K562 treated with DMSO at 1 percent for 24 hours (cell line): ENCODE results near the gene PCDHGB6. TPM values are rescaled to one million over a fixed set of nuclear protein-coding genes. Genes with fewer than 3 reads are reported as not detected.

Experiments used
- total RNA-seq: library from RNA; unstranded; fragments of 300-600 nt; gene quantifications from 2 replicates; pipeline ENCODE4 v1.2.3, GENCODE V29; 2022; ENCODE audit warnings: low read depth; ENCODE audit not compliant: insufficient read depth

Gene PCDHGB6
- total RNA-seq: 0.16 and 0.27 TPM in 2 replicates

GRCh38 chr5:141407790-141408505, at the start of gene PCDHGB6:
Gene PCDHGB6, plus strand, starts transcription at chr5:141408021. Its CDS starts 182 bp downstream, at chr5:141408203.

GRCh38 chr5:141359790-141360426, 47.9 kb upstream of the PCDHGB6 start, which contains the start of gene PCDHGB2:
Gene PCDHGB2, plus strand, starts transcription at chr5:141359994. Its CDS starts 142 bp downstream, at chr5:141360136.

GRCh38 chr5:141363952-141364660, 43.7 kb upstream of the PCDHGB6 start, which contains the start of gene PCDHGA5:
Gene PCDHGA5, plus strand, starts transcription at chr5:141364162. Its CDS starts 169 bp downstream, at chr5:141364331.

GRCh38 chr5:141369994-141370848, 37.6 kb upstream of the PCDHGB6 start, which contains the start of gene PCDHGB3:
Gene PCDHGB3, plus strand, starts transcription at chr5:141370242. Its CDS starts 153 bp downstream, at chr5:141370395.

GRCh38 chr5:141373673-141374317, 34.0 kb upstream of the PCDHGB6 start, which contains the start of gene PCDHGA6:
Gene PCDHGA6, plus strand, starts transcription at chr5:141373891. Its CDS starts 193 bp downstream, at chr5:141374084.

GRCh38 chr5:141382469-141383294, 25.1 kb upstream of the PCDHGB6 start, which contains the start of gene PCDHGA7:
Gene PCDHGA7, plus strand, starts transcription at chr5:141382742. Its CDS starts 158 bp downstream, at chr5:141382900.

GRCh38 chr5:141387557-141388311, 20.1 kb upstream of the PCDHGB6 start, which contains the start of gene PCDHGB4:
Gene PCDHGB4, plus strand, starts transcription at chr5:141387698. Its CDS starts 187 bp downstream, at chr5:141387885.

GRCh38 chr5:141392429-141393198, 15.2 kb upstream of the PCDHGB6 start, which contains the start of gene PCDHGA8:
Gene PCDHGA8, plus strand, starts transcription at chr5:141392633. Its CDS starts 181 bp downstream, at chr5:141392814.

GRCh38 chr5:141397756-141398551, 9.9 kb upstream of the PCDHGB6 start, which contains the start of gene PCDHGB5:
Gene PCDHGB5, plus strand, starts transcription at chr5:141397947. Its CDS starts 181 bp downstream, at chr5:141398128.

GRCh38 chr5:141402553-141403243, 5.1 kb upstream of the PCDHGB6 start, which contains the start of gene PCDHGA9:
Gene PCDHGA9, plus strand, starts transcription at chr5:141402778. Its CDS starts 175 bp downstream, at chr5:141402953.

GRCh38 chr5:141412854-141413539, 5.2 kb downstream of the PCDHGB6 start, which contains the start of gene PCDHGA10:
Gene PCDHGA10, plus strand, starts transcription at chr5:141412987. Its CDS starts 189 bp downstream, at chr5:141413176.

GRCh38 chr5:141417494-141418172, 9.8 kb downstream of the PCDHGB6 start, which contains the start of gene PCDHGB7:
Gene PCDHGB7, plus strand, starts transcription at chr5:141417677. Its CDS starts 183 bp downstream, at chr5:141417860.

GRCh38 chr5:141420855-141421488, 13.2 kb downstream of the PCDHGB6 start, which contains the start of gene PCDHGA11:
Gene PCDHGA11, plus strand, starts transcription at chr5:141421051. Its CDS starts 177 bp downstream, at chr5:141421228.

GRCh38 chr5:141430332-141431113, 22.7 kb downstream of the PCDHGB6 start, which contains the start of gene PCDHGA12:
Gene PCDHGA12, plus strand, starts transcription at chr5:141430507. Its CDS starts 253 bp downstream, at chr5:141430760.

